Measurements from ENCODE around the gene STARD6.
"Not testable (repeated sequence)": the region's sequence is repeated elsewhere in the genome, so short reads cannot be mapped to it uniquely, and the experiment has no call there.

The STARD6 gene

DNA sequence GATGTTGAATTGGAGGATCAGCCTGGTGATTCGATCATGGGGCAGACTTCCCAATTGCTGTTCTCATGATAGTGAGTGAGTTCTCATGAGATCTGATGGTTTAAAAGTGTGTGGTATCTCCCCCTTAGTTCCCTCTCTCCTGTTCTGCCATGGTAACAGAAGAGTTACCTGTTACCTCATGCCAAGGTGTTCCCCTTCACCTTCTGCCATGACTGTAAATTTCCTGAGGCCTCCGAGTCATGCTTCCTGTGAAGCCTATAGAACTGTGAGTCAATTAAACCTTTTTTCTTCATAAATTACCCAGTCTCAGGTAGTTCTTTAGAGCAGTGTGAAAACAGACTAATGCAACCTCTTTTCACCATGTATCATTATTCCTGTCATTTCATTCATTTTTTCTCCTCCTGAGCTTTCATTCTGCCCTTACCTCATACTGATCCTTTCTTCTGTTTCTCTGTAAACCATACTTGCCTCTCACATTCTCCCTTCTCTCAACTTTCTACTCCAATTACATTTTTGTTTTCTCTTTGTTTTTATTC, 22.0 kb downstream of the STARD6 start:
- no peak for DNase-seq

DNA sequence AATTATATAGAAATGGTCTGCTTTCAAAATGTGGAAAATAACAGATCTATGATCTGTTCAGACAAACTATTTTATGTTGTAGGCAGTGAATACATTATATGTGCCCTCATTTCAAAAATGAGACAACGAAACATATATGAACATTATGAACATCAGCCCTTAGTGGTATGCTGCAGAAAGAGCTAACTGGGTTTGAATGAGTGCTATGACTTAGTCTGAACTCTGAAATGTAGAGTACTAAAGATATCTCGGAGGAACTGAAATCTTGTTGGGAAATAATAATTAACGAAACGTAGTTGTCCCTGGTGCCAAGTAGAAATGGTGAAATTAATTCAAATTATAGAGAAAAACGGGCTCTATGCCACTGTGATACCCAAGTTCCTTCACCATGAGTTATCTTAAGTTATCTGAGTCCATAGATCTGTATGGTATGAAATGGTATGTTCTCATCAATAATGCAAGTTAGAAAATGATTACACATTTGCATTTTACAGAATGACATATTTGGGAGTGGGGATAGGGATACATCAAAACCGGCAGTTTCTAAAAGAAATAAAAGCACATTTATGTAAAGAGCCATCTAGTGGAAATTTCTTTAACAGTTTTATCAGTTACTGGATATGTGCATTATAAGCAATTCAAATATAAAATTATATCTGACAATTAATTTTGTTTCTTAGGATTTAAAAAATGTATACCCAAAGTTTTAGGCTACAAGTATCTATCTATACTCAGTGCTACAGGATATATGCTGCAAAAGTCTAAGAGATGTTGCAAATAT, 26.7 kb downstream of the STARD6 start:
- DNase-seq = no peak

GRCh38 chr18:54329787-54330186, 27.9 kb downstream of the STARD6 start:
- no peak for DNase-seq

DNA sequence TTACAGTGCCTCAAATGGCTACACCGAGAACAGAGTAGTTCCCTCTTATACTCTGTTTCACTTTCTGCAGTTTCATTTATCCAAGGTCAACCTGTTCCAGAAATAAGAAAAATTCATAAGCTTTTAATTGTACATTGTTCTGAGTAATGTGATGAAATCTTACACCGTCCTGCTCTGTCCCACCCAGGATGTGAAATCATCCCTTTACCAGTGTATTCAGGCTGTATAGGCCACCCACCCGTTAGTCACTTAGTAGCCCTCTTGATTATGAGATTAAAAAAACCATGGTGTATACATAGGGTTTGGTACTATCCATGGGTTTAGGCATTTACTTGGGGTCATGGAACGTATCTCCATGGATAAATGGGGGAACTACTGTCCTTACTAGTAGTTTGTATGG, 29.8 kb downstream of the STARD6 start:
- no peak for DNase-seq

- no peak for DNase-seq
Measured at GRCh38 chr18:54323970-54324369, 33.7 kb downstream of the STARD6 start.

- no peak for DNase-seq
Measured at GRCh38 chr18:54323561-54323960, 34.1 kb downstream of the STARD6 start.

GRCh38 chr18:54316071-54316820, 41.4 kb downstream of the STARD6 start:
- no peak for DNase-seq

- not testable (repeated sequence) for DNase-seq
Measured at GRCh38 chr18:54309564-54309963, 48.1 kb downstream of the STARD6 start.

DNA sequence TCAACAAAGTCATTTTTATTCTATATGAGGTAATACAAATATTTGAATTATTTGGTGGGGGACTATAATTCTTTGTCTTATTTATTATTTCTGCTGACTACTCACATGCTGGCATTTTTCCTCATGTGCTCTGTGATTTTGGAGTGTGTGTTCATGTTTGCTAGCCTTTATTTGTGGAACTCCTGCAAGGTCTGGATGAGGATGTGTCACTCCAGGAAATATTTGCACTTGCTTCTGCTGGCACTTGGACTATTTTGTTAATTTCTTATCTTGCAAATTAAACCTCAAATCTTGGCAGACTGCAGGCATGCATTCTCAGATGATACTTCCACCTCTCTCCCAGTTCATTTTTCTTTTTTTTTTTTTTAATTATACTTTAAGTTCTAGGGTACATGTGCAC, 54.2 kb downstream of the STARD6 start:
- DNase-seq = no peak

- not testable (repeated sequence) for DNase-seq
Measured at GRCh38 chr18:54298991-54299390, 58.7 kb downstream of the STARD6 start.

GRCh38 chr18:54296062-54296461, 61.6 kb downstream of the STARD6 start:
- no peak for DNase-seq

GRCh38 chr18:54294274-54294673, 63.4 kb downstream of the STARD6 start:
- no peak for DNase-seq

GRCh38 chr18:54284981-54285785, 72.5 kb downstream of the STARD6 start:
- no peak for DNase-seq

DNA sequence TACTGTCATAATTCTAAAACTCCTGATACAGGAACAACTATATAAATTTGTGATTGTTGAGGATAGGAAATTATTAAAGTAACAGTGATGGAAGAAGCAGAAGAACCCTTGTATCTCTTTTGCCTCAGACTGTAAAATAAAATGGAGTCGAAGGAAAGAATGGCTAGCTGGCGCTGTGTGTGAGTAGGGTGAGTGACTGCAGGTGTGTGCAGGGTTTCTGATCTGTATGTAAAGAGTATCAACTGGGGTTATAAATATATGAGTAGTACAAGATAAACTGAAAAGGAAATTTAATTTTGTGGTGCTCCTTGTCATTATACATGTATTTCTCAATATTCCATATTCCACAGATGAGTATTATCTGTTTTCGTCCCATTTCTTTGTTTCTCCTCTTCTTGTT, 73.1 kb downstream of the STARD6 start:
- no peak for DNase-seq

- DNase-seq = no peak
Measured at GRCh38 chr18:54280220-54280569, 77.5 kb downstream of the STARD6 start.

DNA sequence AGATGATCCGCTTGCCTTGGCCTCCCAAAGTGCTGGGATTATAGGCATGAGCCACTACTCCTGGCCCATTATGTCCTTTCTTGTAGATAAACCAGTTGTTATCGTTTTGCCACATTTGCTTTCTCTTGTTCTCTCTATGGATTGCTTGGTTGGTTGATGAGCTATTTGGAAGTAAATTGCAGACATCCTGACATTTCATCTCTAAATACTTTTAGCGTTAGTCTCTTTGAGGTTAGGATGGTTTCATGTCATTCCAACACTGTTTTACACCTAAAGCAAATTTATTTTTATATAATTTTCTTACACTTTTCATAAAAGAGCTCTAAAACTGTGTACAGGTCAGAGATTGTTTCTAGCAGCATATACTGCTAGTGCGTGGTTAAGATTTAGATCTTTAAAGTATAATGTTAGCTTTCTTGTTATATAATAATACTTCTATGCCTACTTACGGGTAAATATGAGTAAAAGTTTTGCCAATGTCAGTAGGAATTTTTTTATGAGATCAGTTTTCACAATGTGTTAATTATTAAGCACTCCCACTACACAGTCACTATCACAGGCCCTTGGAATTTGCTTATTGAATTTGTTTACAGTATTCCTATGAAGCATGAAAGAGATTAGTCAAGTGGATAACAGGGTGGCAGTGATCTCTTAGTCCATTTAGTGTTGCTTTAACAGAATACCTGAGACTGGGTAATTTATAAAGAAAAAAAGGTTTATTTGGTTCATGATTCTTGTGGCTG, 78.0 kb downstream of the STARD6 start:
- DNase-seq = no peak

- no peak for DNase-seq
Measured at GRCh38 chr18:54278615-54279014, 79.0 kb downstream of the STARD6 start.

GRCh38 chr18:54277899-54278298, 79.8 kb downstream of the STARD6 start:
- DNase-seq = no peak
